ENCODE measurements around the gene TEKTIP1. TPM values are rescaled to one million over a fixed set of nuclear protein-coding genes. Genes with fewer than 3 reads are reported as not detected.

Gene TEKTIP1
- total RNA-seq, 2 experiments from 2014 or later: 4.3 to 6.6 TPM

- H3K9me3 Mint-ChIP-seq: peaks cover 5% of the 10 kb centered on the region
- DNase-seq: no peak
- CTCF ChIA-PET: no interaction called here
- H3K36me3 Mint-ChIP-seq (ENCODE audit: low read depth): peaks cover 39% of the 10 kb centered on the region
- H3K27me3 Mint-ChIP-seq: no peaks in the 10 kb centered on the region
- no peak overlapping the region for H3K4me3 Mint-ChIP-seq
- H3K4me1 Mint-ChIP-seq: no peaks in the 10 kb centered on the region
- no peak overlapping the region for H3K27ac Mint-ChIP-seq
- POLR2A ChIA-PET: interaction anchor here (1.1 kb wide), 1 partner anchor 19 kb away, joined by 3 read pairs; the partner anchor contains the start of gene MFSD12
These were observed 580 bp upstream of the TEKTIP1 start for GRCh38 chr19:3538258-3538929.

DNA sequence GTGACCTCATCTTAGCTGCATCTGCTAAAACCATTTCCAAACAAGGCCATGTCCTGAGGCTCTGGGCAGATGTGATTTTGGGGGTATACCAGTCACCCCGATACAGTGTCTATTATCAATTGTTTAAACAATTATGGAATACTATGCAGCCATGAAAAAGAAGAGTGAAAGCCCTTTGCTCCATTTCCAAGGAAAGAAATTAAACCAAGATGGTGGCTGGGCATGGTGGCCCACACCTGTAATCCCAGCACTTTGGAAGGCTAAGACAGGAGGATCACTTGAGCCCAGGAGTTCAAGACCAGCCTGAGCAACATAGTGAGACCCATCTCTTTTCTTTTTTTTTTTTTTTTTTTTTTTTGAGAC lies 763 bp downstream of the TEKTIP1 start:
- DNase-seq: no peak
- Mint-ChIP-seq H3K4me1 (no peaks in the 10 kb centered on the region), H3K4me3 (no peak overlapping the region), H3K27me3 (no peaks in the 10 kb centered on the region), H3K9me3 (peaks cover 5% of the 10 kb centered on the region), H3K36me3 (ENCODE audit: low read depth) (peaks cover 32% of the 10 kb centered on the region), H3K27ac (no peak overlapping the region)
- CTCF ChIA-PET: no interaction called here
- POLR2A ChIA-PET: interaction anchor here (1.1 kb wide), 1 partner anchor 18 kb away, joined by 3 read pairs; the partner anchor contains the start of gene MFSD12

DNA sequence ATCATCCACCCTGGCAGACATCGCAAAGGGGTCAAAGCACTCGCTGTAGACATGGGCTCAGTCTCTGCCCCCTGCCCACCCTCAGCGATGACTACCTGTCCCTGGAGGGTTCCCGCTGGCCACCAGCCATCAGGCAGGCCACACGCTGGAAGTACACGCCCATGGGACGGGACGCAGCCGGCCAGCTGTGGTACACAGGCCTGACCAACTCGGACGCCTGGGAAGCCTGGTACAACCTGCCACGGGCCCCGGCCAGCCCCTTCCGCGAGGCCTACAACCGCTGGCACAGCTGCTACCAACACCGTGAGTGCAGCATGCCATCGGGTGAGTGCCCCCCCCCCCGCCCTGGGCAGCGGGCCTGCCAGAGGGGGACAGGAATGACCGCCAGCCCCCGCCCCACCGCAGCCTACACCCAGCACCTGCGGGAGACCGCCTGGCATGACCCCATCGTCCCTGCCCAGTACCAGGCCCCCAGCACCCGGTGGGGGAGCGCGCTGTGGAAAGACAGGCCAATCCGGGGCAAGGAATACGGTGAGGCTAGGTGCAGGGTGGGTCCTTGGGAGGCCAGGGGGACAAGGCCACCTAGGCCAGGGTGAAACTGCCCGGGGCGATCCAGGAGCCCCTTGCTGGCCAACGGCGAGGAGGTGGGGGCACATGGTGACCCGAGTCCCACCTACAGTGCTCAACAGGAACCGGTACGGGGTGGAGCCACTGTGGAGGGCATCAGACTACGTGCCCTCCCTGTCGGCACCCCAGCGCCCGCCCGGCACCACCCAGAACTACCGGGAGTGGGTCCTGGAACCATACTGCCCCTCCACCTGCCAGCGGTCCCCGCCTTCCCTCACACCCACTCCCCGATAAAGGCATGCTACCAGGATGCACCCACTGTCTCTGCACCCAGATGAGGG lies 4.4 kb downstream of the TEKTIP1 start:
- Mint-ChIP-seq H3K4me3 (no peak overlapping the region), H3K27ac (no peak overlapping the region), H3K9me3 (peaks cover 5% of the 10 kb centered on the region), H3K27me3 (no peaks in the 10 kb centered on the region), H3K36me3 (ENCODE audit: low read depth) (peaks cover 17% of the 10 kb centered on the region), H3K4me1 (peaks cover 3% of the 10 kb centered on the region)
- ChIA-PET CTCF (interaction anchor here (0.5 to 3.5 kb wide), 2 partner anchors 13 to 39 kb away, joined by 3 to 40 read pairs; partner anchors contain the start of gene MFSD12), POLR2A (no interaction called here)
- no peak for DNase-seq

DNA sequence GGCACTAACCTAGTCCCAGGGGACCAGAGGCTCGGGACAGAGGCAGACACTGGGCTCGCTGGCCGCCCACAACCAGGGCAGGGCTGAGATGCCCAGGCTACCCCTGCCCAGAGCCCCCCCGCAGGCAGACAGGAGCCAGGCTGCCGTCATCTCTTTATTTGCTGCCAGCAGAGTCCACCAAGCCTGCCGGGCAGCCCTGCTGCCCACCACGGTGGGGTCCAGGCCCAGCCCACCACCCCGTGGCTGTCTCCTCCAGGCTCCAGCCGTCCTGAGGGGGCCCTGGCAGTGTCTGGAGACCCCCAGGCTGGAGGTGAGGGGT lies 5.0 kb downstream of the TEKTIP1 start:
- ChIA-PET CTCF (interaction anchor here (3.5 kb wide), 1 partner anchor 12 kb away, joined by 40 read pairs; the partner anchor contains the start of gene MFSD12), POLR2A (no interaction called here)
- no peak for DNase-seq
- Mint-ChIP-seq H3K27ac (no peak overlapping the region), H3K27me3 (no peaks in the 10 kb centered on the region), H3K4me1 (peaks cover 3% of the 10 kb centered on the region), H3K4me3 (no peak overlapping the region), H3K9me3 (peaks cover 5% of the 10 kb centered on the region), H3K36me3 (ENCODE audit: low read depth) (peaks cover 14% of the 10 kb centered on the region)

GRCh38 chr19:3544742-3545668 lies 6.0 kb downstream of the TEKTIP1 start:
- peak; percentile 81 for DNase-seq
- no peaks in the 10 kb centered on the region for H3K9me3 Mint-ChIP-seq
- ChIA-PET CTCF (interaction anchor here (0.8 to 3.5 kb wide), 4 partner anchors 11 to 49 kb away, joined by 3 to 40 read pairs (median 4); partner anchors contain the start of gene MFSD12), POLR2A (interaction anchor here (0.6 to 5.2 kb wide), 4 partner anchors 11 to 190 kb away, joined by 3 to 42 read pairs (median 4); partner anchors contain the start of gene MFSD12)
- peaks cover 3% of the 10 kb centered on the region for H3K4me1 Mint-ChIP-seq
- no peak overlapping the region for H3K27ac Mint-ChIP-seq
- H3K4me3 Mint-ChIP-seq: no peak overlapping the region
- H3K27me3 Mint-ChIP-seq: no peaks in the 10 kb centered on the region
- peaks cover 7% of the 10 kb centered on the region for H3K36me3 Mint-ChIP-seq (ENCODE audit: low read depth)

DNA sequence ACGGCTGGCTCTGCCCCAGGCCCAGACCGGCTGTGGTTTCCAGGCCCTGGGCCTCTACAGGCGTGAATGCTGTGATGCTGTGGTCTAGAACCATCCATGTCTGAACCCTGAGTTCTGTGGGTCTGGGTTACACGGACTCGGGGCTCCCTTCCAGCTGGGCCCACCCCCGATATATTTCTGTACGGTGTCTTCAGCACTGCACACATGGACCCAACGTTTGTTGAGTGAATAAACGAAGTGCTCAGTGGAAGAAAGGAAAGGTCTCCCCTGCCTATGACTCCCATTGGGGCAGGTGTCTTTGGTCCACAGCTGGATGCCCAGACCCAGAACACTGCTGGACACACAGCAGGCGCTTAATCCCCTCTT lies 6.7 kb downstream of the TEKTIP1 start:
- Mint-ChIP-seq H3K27ac (no peak overlapping the region), H3K9me3 (no peaks in the 10 kb centered on the region)
- CTCF ChIA-PET: interaction anchor here (0.8 to 3.5 kb wide), 4 partner anchors 11 to 48 kb away, joined by 3 to 40 read pairs (median 4); partner anchors contain the start of gene MFSD12

DNA sequence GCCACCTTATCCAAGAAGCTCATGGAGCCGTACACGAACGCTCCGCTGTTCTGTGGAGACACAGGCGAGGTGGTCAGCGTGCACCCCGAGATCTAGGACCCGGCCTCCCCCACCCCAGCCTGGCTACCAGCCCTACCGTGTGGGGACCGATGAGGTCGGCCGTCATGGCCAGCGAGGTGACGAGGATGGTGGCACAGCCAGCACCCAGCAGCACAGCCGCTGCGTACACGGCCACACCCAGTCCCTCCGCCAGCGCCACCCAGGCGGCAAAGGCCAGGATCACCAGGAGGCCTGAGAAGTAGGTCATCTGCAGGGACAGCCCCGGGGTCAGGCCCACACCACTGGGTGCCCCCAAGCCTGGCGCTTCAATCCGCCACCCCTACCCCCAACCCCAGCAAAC lies 7.1 kb downstream of the TEKTIP1 start:
- Mint-ChIP-seq H3K4me3 (no peak overlapping the region), H3K4me1 (peaks cover 3% of the 10 kb centered on the region), H3K27me3 (no peaks in the 10 kb centered on the region), H3K36me3 (ENCODE audit: low read depth) (peaks cover 6% of the 10 kb centered on the region), H3K27ac (no peak overlapping the region), H3K9me3 (no peaks in the 10 kb centered on the region)
- CTCF ChIA-PET: interaction anchor here (1.2 to 3.5 kb wide), 2 partner anchors 10 to 29 kb away, joined by 4 to 40 read pairs; partner anchors contain the start of gene MFSD12
- POLR2A ChIA-PET: interaction anchor here (5.2 kb wide), 1 partner anchor 10 kb away, joined by 42 read pairs; the partner anchor contains the start of gene MFSD12
- no peak for DNase-seq

More for the DNA sequence above, 6.7 kb downstream of the TEKTIP1 start:
- no peak overlapping the region for H3K4me3 Mint-ChIP-seq
- POLR2A ChIA-PET: interaction anchor here (0.6 to 5.2 kb wide), 3 partner anchors 11 to 191 kb away, joined by 3 to 42 read pairs (median 3); partner anchors contain the start of gene MFSD12
- H3K36me3 Mint-ChIP-seq (ENCODE audit: low read depth): peaks cover 6% of the 10 kb centered on the region
- no peak for DNase-seq
- no peaks in the 10 kb centered on the region for H3K27me3 Mint-ChIP-seq
- H3K4me1 Mint-ChIP-seq: peaks cover 3% of the 10 kb centered on the region

DNA sequence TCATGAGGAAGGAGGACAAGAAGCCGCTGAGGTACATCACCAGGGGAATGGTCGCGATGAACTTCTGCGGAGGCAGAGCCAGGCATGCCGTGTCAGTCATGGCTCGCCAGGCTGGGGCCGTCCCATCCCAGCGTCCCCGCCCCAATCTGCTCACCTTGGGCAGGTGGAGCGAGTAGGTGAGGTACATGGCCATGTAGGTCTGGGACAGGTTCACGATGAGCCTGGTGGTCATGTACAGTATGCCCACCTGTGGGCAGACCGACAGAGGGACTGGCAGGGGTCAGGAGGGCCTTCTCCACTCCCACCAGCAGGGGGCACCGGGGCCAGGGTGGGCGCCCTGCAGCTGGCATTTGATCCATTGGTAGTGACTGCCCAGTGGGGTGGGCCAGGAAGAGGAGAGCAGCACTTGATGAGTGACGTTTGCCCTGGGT lies 8.3 kb downstream of the TEKTIP1 start:
- Mint-ChIP-seq H3K36me3 (ENCODE audit: low read depth) (peaks cover 6% of the 10 kb centered on the region), H3K4me3 (no peak overlapping the region), H3K27ac (no peak overlapping the region), H3K9me3 (no peaks in the 10 kb centered on the region), H3K27me3 (no peaks in the 10 kb centered on the region), H3K4me1 (peaks cover 9% of the 10 kb centered on the region)
- peak; percentile 44 for DNase-seq
- ChIA-PET POLR2A (interaction anchor here (5.2 kb wide), 1 partner anchor 9 kb away, joined by 42 read pairs; the partner anchor contains the start of gene MFSD12), CTCF (interaction anchor here (0.6 to 3.5 kb wide), 3 partner anchors 9 to 80 kb away, joined by 3 to 40 read pairs (median 4); partner anchors contain the start of gene MFSD12)

- Mint-ChIP-seq H3K27ac (no peak overlapping the region), H3K4me3 (no peak overlapping the region)
These were observed 8.9 kb downstream of the TEKTIP1 start for GRCh38 chr19:3547767-3548282.

GRCh38 chr19:3548606-3549005 lies 9.6 kb downstream of the TEKTIP1 start:
- Mint-ChIP-seq H3K4me1 (peaks cover 16% of the 10 kb centered on the region), H3K36me3 (ENCODE audit: low read depth) (peaks cover 6% of the 10 kb centered on the region), H3K27me3 (no peaks in the 10 kb centered on the region), H3K4me3 (no peak overlapping the region), H3K27ac (no peak overlapping the region), H3K9me3 (no peaks in the 10 kb centered on the region)
- ChIA-PET POLR2A (interaction anchor here (1.0 to 5.2 kb wide), 2 partner anchors 8 to 25 kb away, joined by 3 to 42 read pairs; partner anchors contain the start of gene MFSD12), CTCF (interaction anchor here (0.6 to 1.5 kb wide), 2 partner anchors 63 to 79 kb away, joined by 3 to 4 read pairs; no protein-coding TSS in a partner anchor)
- no peak for DNase-seq

More at GRCh38 chr19:3547767-3548282, 8.9 kb downstream of the TEKTIP1 start:
- H3K27me3 Mint-ChIP-seq: no peaks in the 10 kb centered on the region
- H3K4me1 Mint-ChIP-seq: peaks cover 12% of the 10 kb centered on the region
- DNase-seq: no peak
- H3K36me3 Mint-ChIP-seq (ENCODE audit: low read depth): peaks cover 6% of the 10 kb centered on the region
- ChIA-PET POLR2A (interaction anchor here (1.0 to 5.2 kb wide), 2 partner anchors 8 to 26 kb away, joined by 3 to 42 read pairs; partner anchors contain the start of gene MFSD12), CTCF (interaction anchor here (1.5 kb wide), 1 partner anchor 80 kb away, joined by 4 read pairs; no protein-coding TSS in a partner anchor)
- H3K9me3 Mint-ChIP-seq: no peaks in the 10 kb centered on the region

DNA sequence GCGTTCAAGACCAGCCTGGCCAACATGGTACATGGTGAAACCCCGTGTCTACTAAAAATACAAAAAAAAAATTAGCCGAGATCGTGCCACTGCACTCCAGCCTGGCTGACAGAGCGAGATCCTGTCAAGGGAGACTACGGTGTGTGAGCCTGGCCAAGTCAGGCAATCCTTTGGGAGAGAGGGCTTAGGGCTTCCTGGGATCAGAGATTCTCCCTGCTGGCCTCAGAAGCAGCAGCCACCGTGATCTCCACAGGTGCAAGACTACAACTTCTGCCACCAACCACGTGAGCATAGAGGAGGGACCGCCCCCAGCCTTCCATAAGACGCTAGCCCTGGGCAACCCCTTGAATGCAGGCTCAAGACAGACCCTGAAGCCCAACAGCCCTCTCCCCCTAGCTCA lies 10.8 kb downstream of the TEKTIP1 start:
- peaks cover 9% of the 10 kb centered on the region for H3K36me3 Mint-ChIP-seq (ENCODE audit: low read depth)
- H3K27me3 Mint-ChIP-seq: no peaks in the 10 kb centered on the region
- DNase-seq: no peak
- ChIA-PET POLR2A (interaction anchor here (5.2 kb wide), 1 partner anchor 6 kb away, joined by 42 read pairs; the partner anchor contains the start of gene MFSD12), CTCF (interaction anchor here (0.6 to 0.7 kb wide), 2 partner anchors 335 to 1403 kb away, joined by 3 to 5 read pairs; no protein-coding TSS in a partner anchor)
- H3K4me1 Mint-ChIP-seq: peaks cover 23% of the 10 kb centered on the region
- no peak overlapping the region for H3K4me3 Mint-ChIP-seq
- no peaks in the 10 kb centered on the region for H3K9me3 Mint-ChIP-seq
- no peak overlapping the region for H3K27ac Mint-ChIP-seq

Measured in activated CD4-positive, alpha-beta memory T cell treated with anti-CD3 and anti-CD28 coated beads, Interleukin-2, amount 10 ng/mL, durations not matched to agents 7 days and 5 days (primary cell).